ENCODE measurements around the gene C15orf61. TPM values are rescaled to one million over a fixed set of nuclear protein-coding genes. Genes with fewer than 3 reads are reported as not detected.

Gene C15orf61
- total and polyA plus RNA-seq, 4 donors = 2.1 to 5.8 (median 4.1) TPM

GRCh38 chr15:67534360-67534759 is 13.4 kb downstream of the C15orf61 start:
- ATAC-seq (ENCODE audit: insufficient read depth, low FRiP score) = no peak
- Histone ChIP-seq H3K4me1 (ENCODE audit: control insufficient read depth in 5 of 5, insufficient read depth in 5 of 5, low read length in 5 of 5) (no peaks in the 10 kb centered on the region), H3K4me3 (no peak overlapping the region), H3K27me3 (ENCODE audit: control insufficient read depth in 3 of 3, insufficient read depth in 3 of 3, low read length in 2 of 3) (no peaks in the 10 kb centered on the region), H3K9me3 (ENCODE audit: control insufficient read depth in 4 of 4, insufficient read depth in 3 of 4, low read length in 3 of 4) (no peaks in the 10 kb centered on the region), H3K9ac (ENCODE audit: insufficient read depth in 1 of 2, low read length in 2 of 2) (no peak overlapping the region), H3K27ac (ENCODE audit: low read depth in 1 of 2, low read length in 1 of 2) (no peak overlapping the region), H3K36me3 (ENCODE audit: control insufficient read depth in 4 of 4, insufficient read depth in 4 of 4, low read length in 4 of 4) (no peaks in the 10 kb centered on the region)
- no peak for DNase-seq
- 100% methylated on average over 1 of the region's 1 CpG for WGBS, 2 donors
- no peak for TF ChIP-seq CTCF (IDR thresholded peaks at IDR 0.05; ENCODE audit: control extremely low read depth, extremely low read depth)

- WGBS, 2 donors = 96 to 100% methylated on average over 1 of the region's 1 CpG
These were observed 16.8 kb downstream of the C15orf61 start for GRCh38 chr15:67537771-67538170.

GRCh38 chr15:67542420-67543347 is 21.8 kb downstream of the C15orf61 start, which contains the start of gene MAP2K5:
Gene MAP2K5 (plus strand): TSS chr15:67542703. CDS start chr15:67543336, 633 bp downstream.
- WGBS, 2 donors = 0 to 1% methylated on average over 89 to 91 of the region's 91 CpGs

More at GRCh38 chr15:67537771-67538170, 16.8 kb downstream of the C15orf61 start:
- ATAC-seq (ENCODE audit: insufficient read depth, low FRiP score) (no peak), DNase-seq (no peak)
- no peaks in the 10 kb centered on the region for H3K9me3 ChIP-seq (ENCODE audit: control insufficient read depth in 4 of 4, insufficient read depth in 3 of 4, low read length in 3 of 4)
- H3K9ac ChIP-seq (ENCODE audit: insufficient read depth in 1 of 2, low read length in 2 of 2) = no peak overlapping the region
- H3K27me3 ChIP-seq (ENCODE audit: control insufficient read depth in 3 of 3, insufficient read depth in 3 of 3, low read length in 2 of 3) = no peaks in the 10 kb centered on the region
- peaks cover 0 to 5% (median 0%) of the 10 kb centered on the region in 5 donors for H3K4me1 ChIP-seq (ENCODE audit: control insufficient read depth in 5 of 5, insufficient read depth in 5 of 5, low read length in 5 of 5)
- no peak overlapping the region for H3K27ac ChIP-seq (ENCODE audit: low read depth in 1 of 2, low read length in 1 of 2)
- H3K4me3 ChIP-seq = no peak overlapping the region
- no peak for TF ChIP-seq CTCF (IDR thresholded peaks at IDR 0.05; ENCODE audit: control extremely low read depth, extremely low read depth)
- no peaks in the 10 kb centered on the region for H3K36me3 ChIP-seq (ENCODE audit: control insufficient read depth in 4 of 4, insufficient read depth in 4 of 4, low read length in 4 of 4)

More at GRCh38 chr15:67542420-67543347, 21.8 kb downstream of the C15orf61 start, which contains the start of gene MAP2K5:
- TF ChIP-seq CTCF (IDR thresholded peaks at IDR 0.05; ENCODE audit: control extremely low read depth, extremely low read depth) = no peak
- Histone ChIP-seq H3K4me1 (ENCODE audit: control insufficient read depth in 5 of 5, insufficient read depth in 5 of 5, low read length in 5 of 5) (peaks cover 0 to 19% (median 2%) of the 10 kb centered on the region in 5 donors), H3K36me3 (ENCODE audit: control insufficient read depth in 4 of 4, insufficient read depth in 4 of 4, low read length in 4 of 4) (peaks cover 0 to 6% (median 1%) of the 10 kb centered on the region in 4 donors), H3K9me3 (ENCODE audit: control insufficient read depth in 4 of 4, insufficient read depth in 3 of 4, low read length in 3 of 4) (no peaks in the 10 kb centered on the region), H3K27me3 (ENCODE audit: control insufficient read depth in 3 of 3, insufficient read depth in 3 of 3, low read length in 2 of 3) (no peaks in the 10 kb centered on the region), H3K27ac (ENCODE audit: low read depth in 1 of 2, low read length in 1 of 2) (peak within 1 kb of the TSS; percentile 78 to 95), H3K9ac (ENCODE audit: insufficient read depth in 1 of 2, low read length in 2 of 2) (peak within 1 kb of the TSS; percentile 17 to 91), H3K4me3 (peak within 1 kb of the TSS; percentile 68)
- DNase-seq (peak; percentile 80 to 85 (median 83)), ATAC-seq (ENCODE audit: insufficient read depth, low FRiP score) (peak; percentile 94)
